ENCODE measurements around the gene SLC2A11.

The SLC2A11 gene

GRCh38 chr22:23824476-23825245 lies 33.0 kb upstream of the SLC2A11 start:
- Histone ChIP-seq H3K36me3 (ENCODE audit: control insufficient read depth in 1 of 2, insufficient read depth in 2 of 2, low read length in 2 of 2) (peaks cover 39 to 84% of the 10 kb centered on the region in 2 donors), H3K9ac (ENCODE audit: low read depth in 1 of 2, low read length in 2 of 2) (no peak overlapping the region), H3K4me3 (ENCODE audit: low read depth in 1 of 2, low read length in 2 of 2) (no peak overlapping the region), H3K4me1 (ENCODE audit: control insufficient read depth in 1 of 2, insufficient read depth in 2 of 2, low read length in 2 of 2) (no peaks in the 10 kb centered on the region), H3K9me3 (ENCODE audit: control insufficient read depth in 1 of 2, low read length in 2 of 2) (no peaks in the 10 kb centered on the region), H3K27ac (ENCODE audit: low read depth, low read length) (no peak overlapping the region), H3K27me3 (ENCODE audit: control insufficient read depth in 1 of 2, insufficient read depth in 2 of 2, low read length in 2 of 2) (no peaks in the 10 kb centered on the region)

GRCh38 chr22:23825246-23825905 lies 32.3 kb upstream of the SLC2A11 start:
- no peak overlapping the region for H3K27ac ChIP-seq (ENCODE audit: low read depth, low read length)
- peaks cover 44 to 84% of the 10 kb centered on the region in 2 donors for H3K36me3 ChIP-seq (ENCODE audit: control insufficient read depth in 1 of 2, insufficient read depth in 2 of 2, low read length in 2 of 2)
- H3K4me1 ChIP-seq (ENCODE audit: control insufficient read depth in 1 of 2, insufficient read depth in 2 of 2, low read length in 2 of 2): no peaks in the 10 kb centered on the region
- H3K4me3 ChIP-seq (ENCODE audit: low read depth in 1 of 2, low read length in 2 of 2): no peak overlapping the region
- no peaks in the 10 kb centered on the region for H3K27me3 ChIP-seq (ENCODE audit: control insufficient read depth in 1 of 2, insufficient read depth in 2 of 2, low read length in 2 of 2)
- H3K9ac ChIP-seq (ENCODE audit: low read depth in 1 of 2, low read length in 2 of 2): no peak overlapping the region
- H3K9me3 ChIP-seq (ENCODE audit: control insufficient read depth in 1 of 2, low read length in 2 of 2): no peaks in the 10 kb centered on the region

- Histone ChIP-seq H3K9me3 (ENCODE audit: control insufficient read depth in 1 of 2, low read length in 2 of 2) (no peaks in the 10 kb centered on the region), H3K27me3 (ENCODE audit: control insufficient read depth in 1 of 2, insufficient read depth in 2 of 2, low read length in 2 of 2) (no peaks in the 10 kb centered on the region), H3K36me3 (ENCODE audit: control insufficient read depth in 1 of 2, insufficient read depth in 2 of 2, low read length in 2 of 2) (peaks cover 53 to 84% of the 10 kb centered on the region in 2 donors), H3K4me1 (ENCODE audit: control insufficient read depth in 1 of 2, insufficient read depth in 2 of 2, low read length in 2 of 2) (no peaks in the 10 kb centered on the region), H3K9ac (ENCODE audit: low read depth in 1 of 2, low read length in 2 of 2) (no peak overlapping the region), H3K4me3 (ENCODE audit: low read depth in 1 of 2, low read length in 2 of 2) (no peak overlapping the region), H3K27ac (ENCODE audit: low read depth, low read length) (no peak overlapping the region)
These were observed 30.9 kb upstream of the SLC2A11 start for GRCh38 chr22:23826510-23827350.

GRCh38 chr22:23827351-23827995 lies 30.2 kb upstream of the SLC2A11 start:
- no peaks in the 10 kb centered on the region for H3K9me3 ChIP-seq (ENCODE audit: control insufficient read depth in 1 of 2, low read length in 2 of 2)
- H3K4me3 ChIP-seq (ENCODE audit: low read depth in 1 of 2, low read length in 2 of 2): no peak overlapping the region
- no peaks in the 10 kb centered on the region for H3K27me3 ChIP-seq (ENCODE audit: control insufficient read depth in 1 of 2, insufficient read depth in 2 of 2, low read length in 2 of 2)
- no peak overlapping the region for H3K27ac ChIP-seq (ENCODE audit: low read depth, low read length)
- H3K9ac ChIP-seq (ENCODE audit: low read depth in 1 of 2, low read length in 2 of 2): no peak overlapping the region
- peaks cover 50 to 82% of the 10 kb centered on the region in 2 donors for H3K36me3 ChIP-seq (ENCODE audit: control insufficient read depth in 1 of 2, insufficient read depth in 2 of 2, low read length in 2 of 2)
- H3K4me1 ChIP-seq (ENCODE audit: control insufficient read depth in 1 of 2, insufficient read depth in 2 of 2, low read length in 2 of 2): no peaks in the 10 kb centered on the region

- Histone ChIP-seq H3K4me3 (ENCODE audit: low read depth in 1 of 2, low read length in 2 of 2) (no peak overlapping the region), H3K4me1 (ENCODE audit: control insufficient read depth in 1 of 2, insufficient read depth in 2 of 2, low read length in 2 of 2) (no peaks in the 10 kb centered on the region), H3K36me3 (ENCODE audit: control insufficient read depth in 1 of 2, insufficient read depth in 2 of 2, low read length in 2 of 2) (peaks cover 52 to 82% of the 10 kb centered on the region in 2 donors), H3K27me3 (ENCODE audit: control insufficient read depth in 1 of 2, insufficient read depth in 2 of 2, low read length in 2 of 2) (no peaks in the 10 kb centered on the region), H3K9me3 (ENCODE audit: control insufficient read depth in 1 of 2, low read length in 2 of 2) (no peaks in the 10 kb centered on the region), H3K27ac (ENCODE audit: low read depth, low read length) (no peak overlapping the region), H3K9ac (ENCODE audit: low read depth in 1 of 2, low read length in 2 of 2) (no peak overlapping the region)
These were observed 28.6 kb upstream of the SLC2A11 start for GRCh38 chr22:23828800-23829680.

- Histone ChIP-seq H3K36me3 (ENCODE audit: control insufficient read depth in 1 of 2, insufficient read depth in 2 of 2, low read length in 2 of 2) (peaks cover 46 to 79% of the 10 kb centered on the region in 2 donors), H3K27ac (ENCODE audit: low read depth, low read length) (no peak overlapping the region), H3K4me1 (ENCODE audit: control insufficient read depth in 1 of 2, insufficient read depth in 2 of 2, low read length in 2 of 2) (no peaks in the 10 kb centered on the region)
These were observed 27.8 kb upstream of the SLC2A11 start for GRCh38 chr22:23829845-23830372.

GRCh38 chr22:23831261-23831660 lies 26.4 kb upstream of the SLC2A11 start:
- Histone ChIP-seq H3K36me3 (ENCODE audit: control insufficient read depth in 1 of 2, insufficient read depth in 2 of 2, low read length in 2 of 2) (peaks cover 44 to 78% of the 10 kb centered on the region in 2 donors), H3K4me3 (ENCODE audit: low read depth in 1 of 2, low read length in 2 of 2) (no peak overlapping the region), H3K9ac (ENCODE audit: low read depth in 1 of 2, low read length in 2 of 2) (no peak overlapping the region), H3K4me1 (ENCODE audit: control insufficient read depth in 1 of 2, insufficient read depth in 2 of 2, low read length in 2 of 2) (no peaks in the 10 kb centered on the region), H3K9me3 (ENCODE audit: control insufficient read depth in 1 of 2, low read length in 2 of 2) (no peaks in the 10 kb centered on the region), H3K27me3 (ENCODE audit: control insufficient read depth in 1 of 2, insufficient read depth in 2 of 2, low read length in 2 of 2) (no peaks in the 10 kb centered on the region), H3K27ac (ENCODE audit: low read depth, low read length) (no peak overlapping the region)

More at GRCh38 chr22:23829845-23830372, 27.8 kb upstream of the SLC2A11 start:
- Histone ChIP-seq H3K9me3 (ENCODE audit: control insufficient read depth in 1 of 2, low read length in 2 of 2) (no peaks in the 10 kb centered on the region), H3K4me3 (ENCODE audit: low read depth in 1 of 2, low read length in 2 of 2) (no peak overlapping the region), H3K27me3 (ENCODE audit: control insufficient read depth in 1 of 2, insufficient read depth in 2 of 2, low read length in 2 of 2) (no peaks in the 10 kb centered on the region), H3K9ac (ENCODE audit: low read depth in 1 of 2, low read length in 2 of 2) (no peak overlapping the region)

- no peaks in the 10 kb centered on the region for H3K27me3 ChIP-seq (ENCODE audit: control insufficient read depth in 1 of 2, insufficient read depth in 2 of 2, low read length in 2 of 2)
- no peak overlapping the region for H3K4me3 ChIP-seq (ENCODE audit: low read depth in 1 of 2, low read length in 2 of 2)
- H3K4me1 ChIP-seq (ENCODE audit: control insufficient read depth in 1 of 2, insufficient read depth in 2 of 2, low read length in 2 of 2): no peaks in the 10 kb centered on the region
- no peak overlapping the region for H3K9ac ChIP-seq (ENCODE audit: low read depth in 1 of 2, low read length in 2 of 2)
- H3K9me3 ChIP-seq (ENCODE audit: control insufficient read depth in 1 of 2, low read length in 2 of 2): no peaks in the 10 kb centered on the region
- H3K36me3 ChIP-seq (ENCODE audit: control insufficient read depth in 1 of 2, insufficient read depth in 2 of 2, low read length in 2 of 2): peaks cover 41 to 77% of the 10 kb centered on the region in 2 donors
- H3K27ac ChIP-seq (ENCODE audit: low read depth, low read length): no peak overlapping the region
These were observed 25.9 kb upstream of the SLC2A11 start for GRCh38 chr22:23831781-23832180.

All from duodenal mucosa (tissue), 2 donors.